H9 (cell line): ENCODE data around the gene PUM2. TPM values are rescaled to one million over a fixed set of nuclear protein-coding genes. Genes with fewer than 3 reads are reported as not detected.
A peak's percentile ranks its signal among the peaks of the same experiment; 100 is the strongest.

Experiments used
- DNase-seq: peaks from one replicate; pipeline ENCODE4 v3.0.0-alpha.2; 2017
- H2AFZ ChIP-seq: one replicate; pipeline ENCODE4 v1.6.1; 2013; ENCODE audit warnings: mild to moderate bottlenecking, low read length, control low read depth, moderate library complexity
- H2AK5ac ChIP-seq: 2 replicates; pipeline ENCODE4 v1.6.1; 2013; ENCODE audit warnings: low read length, control low read depth, mixed read lengths; ENCODE audit not compliant: insufficient read length
- H2BK120ac ChIP-seq: one replicate; pipeline ENCODE4 v1.6.1; 2013; ENCODE audit warnings: low read depth, mild to moderate bottlenecking, low read length, control low read depth, inconsistent platforms; ENCODE audit not compliant: poor library complexity, severe bottlenecking
- H2BK12ac ChIP-seq: 2 replicates; pipeline ENCODE4 v1.6.1; 2013; ENCODE audit warnings: low read length, control low read depth, mixed read lengths, low read depth; ENCODE audit not compliant: insufficient read length
- H2BK15ac ChIP-seq: 2 replicates; pipeline ENCODE4 v1.6.1; 2013; ENCODE audit warnings: low read depth, low read length, control low read depth
- H2BK20ac ChIP-seq: one replicate; pipeline ENCODE4 v1.6.1; 2013; ENCODE audit warnings: low read depth, mild to moderate bottlenecking, low read length, control low read depth, inconsistent platforms; ENCODE audit not compliant: poor library complexity, severe bottlenecking
- H2BK5ac ChIP-seq: 2 replicates; pipeline ENCODE4 v1.6.1; 2013; ENCODE audit warnings: low read length, control low read depth, mixed read lengths; ENCODE audit not compliant: insufficient read length
- H3K14ac ChIP-seq: 2 replicates; pipeline ENCODE4 v1.6.1; 2013; ENCODE audit warnings: low read length, control low read depth; ENCODE audit not compliant: insufficient read depth
- H3K18ac ChIP-seq: 2 replicates; pipeline ENCODE4 v1.6.1; 2013; ENCODE audit warnings: low read depth, mild to moderate bottlenecking, mixed read lengths, low read length, control low read depth; ENCODE audit not compliant: insufficient read length
- H3K23ac ChIP-seq: 2 replicates; pipeline ENCODE4 v1.6.1; 2013; ENCODE audit warnings: low read length, control low read depth, mixed read lengths, low read depth; ENCODE audit not compliant: insufficient read length
- H3K23me2 ChIP-seq: 2 replicates; pipeline ENCODE4 v1.6.1; 2013; ENCODE audit warnings: low read depth, mild to moderate bottlenecking, mixed read lengths, low read length, control low read depth; ENCODE audit not compliant: insufficient read length, poor library complexity, severe bottlenecking
- H3K27ac ChIP-seq: 2 replicates; pipeline ENCODE4 v1.5.1; 2013; ENCODE audit warnings: low read length, control low read depth, mixed read lengths, low read depth; ENCODE audit not compliant: insufficient read length
- H3K27me3 ChIP-seq: 2 replicates; pipeline ENCODE4 v1.6.1; 2013; ENCODE audit warnings: low read length, control low read depth, inconsistent platforms; ENCODE audit not compliant: insufficient read depth
- H3K4ac ChIP-seq: 2 replicates; pipeline ENCODE4 v1.6.1; 2013; ENCODE audit warnings: low read depth, mild to moderate bottlenecking, control low read depth, inconsistent platforms, low read length, moderate library complexity
- H3K4me1 ChIP-seq: 2 replicates; pipeline ENCODE4 v1.6.1; 2013; ENCODE audit warnings: low read length, control low read depth, inconsistent platforms; ENCODE audit not compliant: insufficient read depth
- H3K4me2 ChIP-seq: 2 replicates; pipeline ENCODE4 v1.6.1; 2013; ENCODE audit warnings: low read length, control low read depth, mixed read lengths; ENCODE audit not compliant: insufficient read length, insufficient read depth
- H3K56ac ChIP-seq: 2 replicates; pipeline ENCODE4 v1.6.1; 2013; ENCODE audit warnings: low read depth, mild to moderate bottlenecking, mixed read lengths, low read length, control low read depth; ENCODE audit not compliant: insufficient read length
- H3K79me1 ChIP-seq: 2 replicates; pipeline ENCODE4 v1.6.1; 2013; ENCODE audit warnings: low read depth, mild to moderate bottlenecking, moderate library complexity, low read length, control low read depth, inconsistent platforms; ENCODE audit not compliant: insufficient read depth, poor library complexity, severe bottlenecking
- H3K79me2 ChIP-seq: 2 replicates; pipeline ENCODE4 v1.6.1; 2013; ENCODE audit warnings: low read length, control low read depth, inconsistent platforms; ENCODE audit not compliant: insufficient read depth
- H3K9ac ChIP-seq: 2 replicates; pipeline ENCODE4 v1.6.1; 2013; ENCODE audit warnings: low read length, control low read depth, mixed read lengths; ENCODE audit not compliant: insufficient read length; ENCODE audit errors: extremely low read depth
- H3K9me3 ChIP-seq: one replicate; pipeline ENCODE4 v1.6.1; 2013; ENCODE audit warnings: low read depth, low read length, inconsistent platforms; ENCODE audit not compliant: control insufficient read depth
- H3T11ph ChIP-seq: one replicate; pipeline ENCODE4 v1.6.1; 2013; ENCODE audit warnings: mild to moderate bottlenecking, low read length, control low read depth, inconsistent platforms
- H4K20me1 ChIP-seq: one replicate; pipeline ENCODE4 v1.6.1; 2013; ENCODE audit not compliant: control insufficient read depth, insufficient read length, insufficient read depth
- H4K5ac ChIP-seq: 2 replicates; pipeline ENCODE4 v1.6.1; 2013; ENCODE audit warnings: low read depth, mild to moderate bottlenecking, mixed read lengths, low read length, control low read depth; ENCODE audit not compliant: insufficient read length
- H4K8ac ChIP-seq: replicated peaks from 2 replicates; pipeline ENCODE4 v1.6.1; 2013; ENCODE audit warnings: low read length, control low read depth, mixed read lengths, low read depth; ENCODE audit not compliant: insufficient read length
- H4K91ac ChIP-seq: 2 replicates; pipeline ENCODE4 v1.6.1; 2013; ENCODE audit warnings: low read depth, mild to moderate bottlenecking, moderate library complexity, mixed read lengths, low read length, control low read depth; ENCODE audit not compliant: insufficient read length
- H3K27ac Mint-ChIP-seq, 3 experiments: 2 replicates in 2 of 3; 3 replicates in 1 of 3; pipeline ENCODE4 v1.8.0; 2020 to 2021; ENCODE audit warnings: mixed read lengths in 3 of 3, mild to moderate bottlenecking in 1 of 3, moderate library complexity in 1 of 3
- H3K27me3 Mint-ChIP-seq: 2 replicates; pipeline ENCODE4 v1.8.0; 2021; ENCODE audit warnings: low read depth, mild to moderate bottlenecking, moderate library complexity, mixed read lengths
- H3K36me3 Mint-ChIP-seq, 3 experiments: 2 replicates in 2 of 3; 3 replicates in 1 of 3; pipeline ENCODE4 v1.8.0; 2020 to 2021; ENCODE audit warnings: low read depth in 3 of 3, mixed read lengths in 3 of 3; ENCODE audit not compliant: insufficient read depth in 1 of 3
- H3K4me1 Mint-ChIP-seq, 2 experiments: 2 replicates each; pipeline ENCODE4 v1.8.0; 2020; ENCODE audit warnings: mixed read lengths in 2 of 2
- H3K4me3 Mint-ChIP-seq, 2 experiments: 2 replicates in 1 of 2; 3 replicates in 1 of 2; pipeline ENCODE4 v1.8.0; 2020 to 2021; ENCODE audit warnings: mild to moderate bottlenecking in 2 of 2, mixed read lengths in 2 of 2, moderate library complexity in 1 of 2
- H3K9me3 Mint-ChIP-seq, 2 experiments: 2 replicates in 1 of 2; 3 replicates in 1 of 2; pipeline ENCODE4 v1.8.0; 2020; ENCODE audit warnings: mild to moderate bottlenecking in 2 of 2, mixed read lengths in 2 of 2, moderate library complexity in 1 of 2
- WGBS: extraction: QIAGEN DNeasy Blood & Tissue Kit; methylation state at CpG from one replicate; pipeline ENCODE4 v1.1.7; 2013; ENCODE audit warnings: missing lambda C conversion rate, low lambda C conversion rate, mixed read lengths; ENCODE audit not compliant: insufficient read length; ENCODE audit errors: extremely low coverage; 5-methylcytosine and 5-hydroxymethylcytosine counted together
- long read RNA-seq: library from polyadenylated mRNA; unstranded; transcript quantifications from one replicate; pipeline ENCODE4 v2.0.0, GENCODE V29; 2020
- total RNA-seq: library from RNA; stranded (reverse); gene quantifications from 2 replicates; pipeline ENCODE4 v1.2.1, GENCODE V29; 2021
- TF ChIP-seq, protein P1 (sequence below): fragments of 200-600 bp; sonication (generic); conservative IDR thresholded peaks from 3 replicates; pipeline ENCODE4 v1.8.0; 2021; ENCODE audit warnings: antibody characterized with exemption, mild to moderate bottlenecking

PUM2 gene, protein sequence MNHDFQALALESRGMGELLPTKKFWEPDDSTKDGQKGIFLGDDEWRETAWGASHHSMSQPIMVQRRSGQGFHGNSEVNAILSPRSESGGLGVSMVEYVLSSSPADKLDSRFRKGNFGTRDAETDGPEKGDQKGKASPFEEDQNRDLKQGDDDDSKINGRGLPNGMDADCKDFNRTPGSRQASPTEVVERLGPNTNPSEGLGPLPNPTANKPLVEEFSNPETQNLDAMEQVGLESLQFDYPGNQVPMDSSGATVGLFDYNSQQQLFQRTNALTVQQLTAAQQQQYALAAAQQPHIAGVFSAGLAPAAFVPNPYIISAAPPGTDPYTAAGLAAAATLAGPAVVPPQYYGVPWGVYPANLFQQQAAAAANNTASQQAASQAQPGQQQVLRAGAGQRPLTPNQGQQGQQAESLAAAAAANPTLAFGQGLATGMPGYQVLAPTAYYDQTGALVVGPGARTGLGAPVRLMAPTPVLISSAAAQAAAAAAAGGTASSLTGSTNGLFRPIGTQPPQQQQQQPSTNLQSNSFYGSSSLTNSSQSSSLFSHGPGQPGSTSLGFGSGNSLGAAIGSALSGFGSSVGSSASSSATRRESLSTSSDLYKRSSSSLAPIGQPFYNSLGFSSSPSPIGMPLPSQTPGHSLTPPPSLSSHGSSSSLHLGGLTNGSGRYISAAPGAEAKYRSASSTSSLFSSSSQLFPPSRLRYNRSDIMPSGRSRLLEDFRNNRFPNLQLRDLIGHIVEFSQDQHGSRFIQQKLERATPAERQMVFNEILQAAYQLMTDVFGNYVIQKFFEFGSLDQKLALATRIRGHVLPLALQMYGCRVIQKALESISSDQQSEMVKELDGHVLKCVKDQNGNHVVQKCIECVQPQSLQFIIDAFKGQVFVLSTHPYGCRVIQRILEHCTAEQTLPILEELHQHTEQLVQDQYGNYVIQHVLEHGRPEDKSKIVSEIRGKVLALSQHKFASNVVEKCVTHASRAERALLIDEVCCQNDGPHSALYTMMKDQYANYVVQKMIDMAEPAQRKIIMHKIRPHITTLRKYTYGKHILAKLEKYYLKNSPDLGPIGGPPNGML
- 92.3 and 96.6 TPM in 2 replicates for total RNA-seq
- long read RNA-seq, partial matches to known transcripts = 11 of 36 reads
- long read RNA-seq, other reads (novel, unspliced or antisense) = 22 of 36 reads

DNA sequence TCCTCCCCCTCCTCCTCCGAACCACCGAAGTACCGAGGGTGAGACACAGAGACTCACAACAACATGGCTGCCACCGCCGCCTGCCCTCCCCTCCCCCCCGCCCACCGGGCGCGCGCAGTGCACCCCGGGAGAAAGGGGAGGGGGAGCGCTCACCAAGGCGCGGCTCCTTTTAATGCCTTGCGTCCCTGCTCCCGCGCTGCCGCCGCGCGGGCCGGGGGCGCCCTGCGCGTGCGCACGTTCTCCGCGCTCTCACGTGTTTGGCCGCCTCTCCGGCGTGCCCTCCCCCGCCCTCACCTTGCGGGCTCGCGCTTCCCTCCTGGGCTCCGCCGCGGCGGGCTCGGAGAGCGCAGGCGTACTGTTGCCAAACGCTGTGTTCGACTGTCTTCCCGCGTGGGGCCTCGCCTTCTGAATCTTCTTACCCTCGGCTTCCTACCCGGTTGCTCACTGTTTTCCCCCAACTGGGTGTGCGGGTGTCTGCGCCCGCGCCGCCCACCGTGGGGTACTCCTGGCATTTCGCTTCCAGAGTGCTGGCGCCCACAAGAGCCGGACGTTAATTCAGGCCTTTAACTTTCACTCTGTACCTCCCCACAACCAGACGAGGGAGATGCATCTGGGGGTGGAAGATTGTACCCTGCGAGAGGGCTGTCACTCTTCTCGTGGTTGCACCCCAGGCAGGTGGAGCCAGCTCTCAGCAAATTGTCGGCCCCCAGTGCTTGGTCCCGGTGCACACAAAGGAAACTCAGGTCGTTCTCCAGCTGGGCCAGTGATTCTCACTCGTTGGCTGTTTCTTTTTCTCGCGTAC is at the start of gene PUM2:
Gene PUM2, minus strand, starts transcription at position 92 of the 802 bp plus-strand sequence. CDS start 23,484 bp downstream, outside the sequence.
- Histone ChIP-seq H2BK15ac (no peak within 1 kb of the TSS), H2BK20ac (no peak within 1 kb of the TSS), H2BK12ac (peak within 1 kb of the TSS; percentile 47), H4K8ac (no peak within 1 kb of the TSS), H3K4ac (peak within 1 kb of the TSS; percentile 70; the same call in 1 of the 2 replicates), H4K5ac (peak within 1 kb of the TSS; percentile 99), H3K9ac (peak within 1 kb of the TSS; percentile 100), H3K4me2 (peak within 1 kb of the TSS; percentile 88), H3T11ph (no peak within 1 kb of the TSS), H3K18ac (peak within 1 kb of the TSS; percentile 99), H2AK5ac (no peak within 1 kb of the TSS), H2AFZ (no peak within 1 kb of the TSS), H3K79me1 (no peaks in the 10 kb centered on the region), H4K20me1 (no peaks in the 10 kb centered on the region), H3K23me2 (peaks cover 7% of the 10 kb centered on the region), H2BK120ac (peak within 1 kb of the TSS; percentile 52), H3K14ac (peak within 1 kb of the TSS; percentile 100), H4K91ac (no peak within 1 kb of the TSS), H3K56ac (peak within 1 kb of the TSS; percentile 89), H3K79me2 (peaks cover 36% of the 10 kb centered on the region), H3K9me3 (no peaks in the 10 kb centered on the region), H3K23ac (no peak within 1 kb of the TSS), H3K27ac (peak within 1 kb of the TSS; percentile 88), H3K4me1 (no peaks in the 10 kb centered on the region; the same call in none of the 2 replicates), H3K27me3 (no peaks in the 10 kb centered on the region), H2BK5ac (peak within 1 kb of the TSS; percentile 90)
- peak within 1 kb of the TSS in 1 of 2 experiments; percentile 97; a peak in 4 of 5 replicates for H3K4me3 Mint-ChIP-seq
- H3K27me3 Mint-ChIP-seq = no peaks in the 10 kb centered on the region
- peaks cover 23 to 29% of the 10 kb centered on the region in 2 experiments for H3K4me1 Mint-ChIP-seq
- DNase-seq = peak; percentile 97
- H3K36me3 Mint-ChIP-seq = peaks cover 7 to 9% (median 7%) of the 10 kb centered on the region in 3 experiments; a peak in 6 of 7 replicates
- WGBS = no CpG with 5 or more reads among the region's 70 CpGs
- peak within 1 kb of the TSS; percentile 95 to 98 (median 96) for H3K27ac Mint-ChIP-seq
- TF ChIP-seq, protein P1, sequence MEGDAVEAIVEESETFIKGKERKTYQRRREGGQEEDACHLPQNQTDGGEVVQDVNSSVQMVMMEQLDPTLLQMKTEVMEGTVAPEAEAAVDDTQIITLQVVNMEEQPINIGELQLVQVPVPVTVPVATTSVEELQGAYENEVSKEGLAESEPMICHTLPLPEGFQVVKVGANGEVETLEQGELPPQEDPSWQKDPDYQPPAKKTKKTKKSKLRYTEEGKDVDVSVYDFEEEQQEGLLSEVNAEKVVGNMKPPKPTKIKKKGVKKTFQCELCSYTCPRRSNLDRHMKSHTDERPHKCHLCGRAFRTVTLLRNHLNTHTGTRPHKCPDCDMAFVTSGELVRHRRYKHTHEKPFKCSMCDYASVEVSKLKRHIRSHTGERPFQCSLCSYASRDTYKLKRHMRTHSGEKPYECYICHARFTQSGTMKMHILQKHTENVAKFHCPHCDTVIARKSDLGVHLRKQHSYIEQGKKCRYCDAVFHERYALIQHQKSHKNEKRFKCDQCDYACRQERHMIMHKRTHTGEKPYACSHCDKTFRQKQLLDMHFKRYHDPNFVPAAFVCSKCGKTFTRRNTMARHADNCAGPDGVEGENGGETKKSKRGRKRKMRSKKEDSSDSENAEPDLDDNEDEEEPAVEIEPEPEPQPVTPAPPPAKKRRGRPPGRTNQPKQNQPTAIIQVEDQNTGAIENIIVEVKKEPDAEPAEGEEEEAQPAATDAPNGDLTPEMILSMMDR = no peak
- no peaks in the 10 kb centered on the region for H3K9me3 Mint-ChIP-seq
